Eye (tissue), 1 donor: Measurements from ENCODE around the gene PARD3B.

Source experiments
- DNase-seq: peaks from one replicate; pipeline ENCODE4 v3.0.0-alpha.2; 2015

The PARD3B gene

DNA sequence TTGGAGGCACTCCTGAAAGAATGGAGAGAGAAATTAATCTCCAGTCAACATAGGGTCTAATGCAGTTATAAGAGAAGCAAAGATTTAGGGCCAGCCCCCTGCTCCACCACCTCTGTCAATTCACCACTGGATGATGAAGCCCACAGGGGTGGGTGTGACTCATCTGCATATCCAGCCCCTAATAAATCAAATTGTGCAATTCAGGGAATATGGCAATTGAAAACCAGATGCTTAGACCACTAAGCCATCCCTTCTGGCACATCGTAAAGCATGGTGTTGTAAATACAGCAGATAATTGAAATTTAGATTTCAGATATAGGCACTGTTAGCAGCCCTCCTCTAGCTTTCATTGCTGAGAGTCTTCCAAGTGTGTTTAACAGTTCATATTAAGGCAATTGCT is 541.4 kb downstream of the PARD3B start:
- DNase-seq: no peak

DNA sequence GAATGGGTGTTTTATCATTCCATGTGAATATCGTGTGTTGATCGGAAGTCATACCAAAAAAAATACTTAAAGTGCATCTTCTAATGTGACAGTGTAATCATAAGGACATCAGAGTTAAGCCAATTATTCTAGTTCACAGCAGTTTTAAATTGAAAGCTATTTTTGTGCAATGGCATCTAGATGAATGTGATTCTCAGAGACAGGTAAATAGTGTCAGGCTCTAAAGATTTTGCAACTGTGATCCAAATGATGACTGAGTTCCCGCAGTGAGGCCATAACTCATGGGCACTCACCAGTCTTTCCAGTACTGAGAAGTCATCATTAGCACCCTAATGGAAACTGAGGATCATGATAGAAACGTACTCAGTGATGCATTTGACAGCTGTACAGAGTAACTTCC is 542.6 kb downstream of the PARD3B start:
- no peak for DNase-seq

DNA sequence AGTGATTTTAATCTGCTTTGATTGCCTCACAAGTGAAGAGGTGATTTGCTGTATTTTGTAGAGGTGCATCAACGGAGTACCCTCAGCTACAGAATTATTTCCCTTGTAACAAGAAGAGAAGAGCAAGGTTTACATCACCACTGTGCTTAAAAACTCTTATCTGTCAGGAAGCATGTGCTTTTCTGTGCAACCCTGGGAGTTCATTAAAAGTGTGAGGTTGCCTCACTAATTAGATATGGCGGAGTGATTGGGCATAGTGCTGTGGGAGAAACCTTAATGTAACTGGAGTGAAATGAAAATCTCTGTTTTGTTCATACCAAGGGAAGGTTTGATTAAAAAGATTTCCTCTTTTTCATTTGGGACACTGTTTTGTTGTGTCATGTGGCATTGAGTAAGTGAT is 544.7 kb downstream of the PARD3B start:
- DNase-seq: no peak

DNA sequence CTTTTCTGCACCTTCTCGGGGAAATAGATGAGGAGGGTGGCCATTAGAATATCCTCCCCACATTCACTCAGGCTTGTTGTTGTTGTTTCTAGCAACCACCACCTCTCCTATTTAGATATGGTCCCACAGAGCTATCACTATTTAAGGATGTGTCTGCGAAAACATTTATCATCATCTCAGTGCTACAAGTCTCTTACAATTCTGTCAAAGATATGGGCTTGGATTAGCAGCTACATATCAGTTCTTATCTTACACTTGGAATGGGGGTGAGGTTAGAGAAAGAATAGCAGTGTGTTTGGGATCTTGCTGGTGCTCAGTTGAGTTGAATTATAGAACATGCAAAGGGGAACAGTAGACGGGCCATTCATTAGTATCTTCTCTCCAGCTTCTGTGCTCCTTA is 546.1 kb downstream of the PARD3B start:
- DNase-seq: no peak

DNA sequence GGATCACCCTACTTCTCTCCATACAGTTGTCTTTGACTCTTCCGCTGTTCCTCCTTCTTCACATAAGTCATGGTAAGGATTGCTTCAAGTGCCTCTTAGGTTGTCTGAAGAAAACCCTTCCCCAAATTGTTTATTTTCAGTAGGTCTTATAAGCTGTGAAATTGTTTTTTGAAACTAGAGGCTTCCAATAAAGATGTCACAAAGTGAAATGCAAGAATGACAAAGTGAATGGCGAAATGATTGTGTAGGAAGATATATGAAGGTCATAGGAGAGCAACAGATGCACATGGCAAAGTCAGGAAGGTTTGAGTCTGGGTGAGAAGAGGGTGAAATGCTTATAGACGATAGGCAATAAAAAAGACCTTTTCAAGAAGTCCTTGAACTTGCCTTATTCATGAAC is 548.8 kb downstream of the PARD3B start:
- DNase-seq: no peak

DNA sequence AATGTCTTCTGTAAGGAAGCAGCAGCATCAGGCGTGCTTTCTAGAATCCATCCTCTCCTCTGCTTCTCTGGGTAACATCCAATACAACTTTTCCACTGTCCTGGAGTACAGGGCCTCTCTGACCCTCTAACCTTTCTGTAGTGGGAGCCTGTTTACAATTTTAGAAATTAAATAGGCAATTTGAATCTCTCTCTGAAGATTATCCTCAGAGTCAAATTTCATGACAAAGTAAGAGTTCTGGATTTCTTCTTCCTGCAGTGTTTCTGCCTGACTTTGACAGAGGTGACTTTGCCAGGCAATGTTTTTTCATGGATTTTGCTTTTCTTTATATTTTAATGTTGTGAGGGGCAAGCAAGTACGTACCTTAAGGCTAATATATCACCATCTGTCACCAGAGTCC is 558.4 kb downstream of the PARD3B start:
- DNase-seq: no peak

DNA sequence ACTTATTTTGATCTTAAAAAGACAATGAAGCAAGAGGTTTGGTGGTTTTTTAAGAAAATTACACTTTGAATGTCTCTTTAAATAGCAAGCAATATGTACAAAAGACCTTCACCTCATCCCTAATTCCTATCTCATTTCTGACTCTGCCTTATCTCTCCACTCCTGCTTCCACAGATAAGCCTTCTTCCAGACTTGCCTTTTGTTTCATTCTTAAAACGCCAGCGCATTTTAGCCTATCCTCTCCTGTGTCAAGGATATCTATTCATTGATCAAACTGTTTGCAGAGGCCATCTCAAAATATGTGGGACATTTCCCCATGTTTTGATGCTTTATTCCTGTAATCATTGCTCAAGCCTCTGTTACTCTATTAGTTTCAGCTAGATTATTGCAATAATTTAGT is 562.5 kb downstream of the PARD3B start:
- DNase-seq: no peak

DNA sequence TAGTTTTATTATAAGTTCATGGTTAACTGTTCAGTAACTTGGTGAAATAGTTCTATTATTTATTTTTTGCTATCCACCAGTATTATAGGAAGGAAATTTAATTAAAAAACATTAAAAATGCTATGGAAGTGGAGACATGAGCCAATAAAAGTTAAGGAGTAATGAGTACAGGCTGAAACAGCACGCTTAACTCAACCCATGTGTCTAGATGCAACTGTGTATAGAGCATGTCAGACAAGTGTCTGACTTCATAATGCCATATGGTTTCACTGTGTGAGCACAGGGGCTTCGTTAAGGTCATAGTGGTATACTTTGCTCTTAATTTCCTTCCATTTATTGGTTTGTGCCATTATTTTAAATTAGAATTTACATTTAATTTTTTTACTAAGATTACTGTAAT is 570.2 kb downstream of the PARD3B start:
- DNase-seq: peak; percentile 72

DNA sequence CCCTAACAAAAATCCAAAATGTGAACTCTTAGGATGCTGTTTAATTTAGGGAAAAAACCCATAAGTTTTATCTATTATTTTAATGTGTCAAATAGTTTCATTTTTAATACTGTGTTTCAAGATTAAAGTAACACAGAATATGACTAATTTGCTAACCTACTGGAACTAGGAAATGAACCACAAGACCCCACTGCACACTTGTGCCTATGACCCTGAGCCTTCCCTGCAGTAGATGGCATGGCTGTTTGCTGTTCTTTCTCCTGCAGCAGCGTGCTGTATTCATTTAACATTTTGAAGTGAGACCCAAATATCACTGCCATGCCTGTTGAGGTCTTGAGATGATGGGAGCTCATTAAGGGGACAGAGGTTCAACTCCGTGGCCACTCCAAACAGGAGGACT is 571.9 kb downstream of the PARD3B start:
- DNase-seq: no peak

DNA sequence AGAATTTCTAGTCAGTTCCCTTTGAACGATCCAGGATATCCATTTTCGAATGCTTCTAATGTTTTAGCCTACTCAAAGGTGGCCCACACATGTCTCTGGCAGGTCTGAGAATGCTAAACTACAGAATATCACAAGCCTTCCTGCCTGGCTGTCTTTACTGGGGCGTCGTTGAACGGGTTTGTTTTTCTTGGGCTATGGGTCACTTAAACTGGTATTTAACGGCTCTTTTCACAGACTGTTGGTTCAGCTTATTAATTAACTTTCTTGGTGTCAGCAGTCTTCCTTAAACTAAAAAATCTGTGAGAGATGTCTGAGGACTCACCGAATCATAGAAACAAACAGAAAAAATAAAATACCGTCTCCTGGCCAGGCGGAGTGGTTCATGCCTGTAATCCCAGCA is 573.9 kb downstream of the PARD3B start:
- DNase-seq: no peak

DNA sequence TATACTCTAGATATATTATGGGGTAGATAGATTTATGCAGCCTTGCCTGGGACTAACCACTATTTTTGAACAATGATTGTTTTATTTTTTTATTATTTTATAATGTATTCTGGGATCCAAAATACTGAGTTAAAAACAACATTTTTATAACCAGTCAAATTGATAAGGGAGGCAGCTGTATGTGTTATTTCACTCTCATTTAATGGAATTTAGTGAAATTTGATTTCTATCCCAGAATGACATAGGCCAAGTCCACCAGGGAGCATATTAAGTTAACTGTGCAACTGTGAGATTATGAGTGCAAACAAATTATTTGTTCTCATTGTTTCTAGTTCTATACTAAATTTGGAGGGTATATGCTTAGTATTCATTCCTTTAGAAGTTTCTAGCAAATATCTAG is 583.5 kb downstream of the PARD3B start:
- DNase-seq: no peak

DNA sequence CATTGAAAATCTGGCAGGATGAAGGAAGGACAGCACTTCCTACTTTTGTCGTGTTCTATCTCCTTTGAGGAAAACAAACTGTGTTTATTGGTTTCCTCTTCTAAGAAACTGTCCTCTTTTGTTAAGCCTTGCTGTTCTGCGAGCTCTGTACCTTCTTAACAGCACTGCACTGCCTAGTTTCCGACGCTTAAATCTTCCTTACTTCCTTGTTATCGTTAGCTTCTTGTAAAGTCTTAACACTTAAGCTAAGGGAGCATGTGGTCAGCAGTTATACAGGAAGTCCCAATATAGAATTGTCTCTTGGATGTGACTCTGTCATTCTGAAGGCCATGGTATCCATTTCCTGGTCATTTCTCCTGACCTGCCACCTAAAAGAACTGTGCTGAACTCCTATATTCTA is 584.3 kb downstream of the PARD3B start:
- DNase-seq: no peak

DNA sequence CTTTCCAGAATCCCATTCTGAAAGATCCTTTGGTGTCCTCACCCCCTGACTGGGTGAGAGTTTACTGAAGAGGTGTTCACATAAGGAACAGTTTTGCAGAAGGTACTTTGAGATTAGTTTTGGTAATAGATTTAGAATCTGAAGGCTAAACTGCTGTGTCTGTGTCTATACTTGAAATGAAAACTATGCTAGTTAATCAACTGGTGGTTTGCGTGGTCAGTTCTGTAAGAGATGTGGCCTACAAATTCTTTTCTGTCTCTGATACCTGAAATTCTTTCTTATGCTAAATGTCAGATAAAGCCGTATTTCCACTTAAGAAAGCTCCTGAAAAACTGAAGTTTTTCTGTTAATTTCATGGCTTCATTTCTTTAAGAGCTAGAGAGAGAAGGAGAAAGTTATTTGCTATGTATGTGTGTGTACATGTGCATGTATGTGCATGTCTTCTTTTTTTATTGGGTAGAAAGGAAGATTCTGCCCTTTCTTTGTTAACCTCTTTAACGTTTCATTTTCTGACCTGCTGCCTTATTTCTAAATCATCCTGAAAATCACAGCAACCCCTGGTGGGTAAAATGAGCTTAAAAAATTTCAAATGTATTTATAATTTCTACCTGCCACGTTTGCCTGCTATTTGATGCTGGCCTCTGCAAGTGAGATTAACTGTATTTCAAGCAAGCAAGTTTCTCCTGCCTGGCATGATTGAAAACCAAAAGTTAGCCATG is 585.0 kb downstream of the PARD3B start:
- DNase-seq: no peak

DNA sequence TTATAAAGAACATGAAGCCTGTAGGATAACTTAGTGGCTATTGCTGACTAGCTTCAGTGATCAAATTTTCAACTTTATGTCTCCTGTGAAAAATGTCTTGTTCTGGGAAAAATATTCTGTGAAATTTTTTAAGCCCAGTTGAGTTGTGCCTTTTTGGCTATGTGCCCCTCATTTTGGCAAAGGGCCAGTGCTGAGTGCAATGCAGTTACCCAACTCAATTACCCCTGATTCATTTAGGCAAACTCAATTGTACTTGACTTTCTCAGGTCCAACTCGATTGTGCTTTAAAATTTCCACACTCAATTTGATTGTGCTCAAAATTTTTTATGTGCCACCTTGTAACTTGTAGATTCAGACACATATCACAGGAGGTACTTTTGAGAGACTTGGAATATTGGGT is 588.3 kb downstream of the PARD3B start:
- no peak for DNase-seq

DNA sequence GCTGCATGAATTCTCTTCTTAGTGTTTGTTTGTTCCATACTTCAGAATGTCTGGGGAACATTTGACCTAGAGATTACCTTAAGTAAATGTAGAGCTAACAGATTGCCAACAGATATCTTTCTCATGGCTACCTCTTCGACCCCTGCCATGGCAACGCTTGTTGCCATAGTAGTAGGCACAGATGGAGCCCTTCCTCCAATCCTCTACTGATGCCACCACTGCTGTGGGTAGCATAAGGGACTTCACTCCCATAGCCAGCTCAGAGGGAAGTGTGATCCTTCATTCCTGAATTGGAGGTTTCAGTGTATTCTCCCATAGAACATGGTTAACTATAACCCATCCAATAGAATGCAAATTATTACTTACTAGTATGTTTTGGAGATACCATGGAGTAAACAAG is 593.5 kb downstream of the PARD3B start:
- no peak for DNase-seq

DNA sequence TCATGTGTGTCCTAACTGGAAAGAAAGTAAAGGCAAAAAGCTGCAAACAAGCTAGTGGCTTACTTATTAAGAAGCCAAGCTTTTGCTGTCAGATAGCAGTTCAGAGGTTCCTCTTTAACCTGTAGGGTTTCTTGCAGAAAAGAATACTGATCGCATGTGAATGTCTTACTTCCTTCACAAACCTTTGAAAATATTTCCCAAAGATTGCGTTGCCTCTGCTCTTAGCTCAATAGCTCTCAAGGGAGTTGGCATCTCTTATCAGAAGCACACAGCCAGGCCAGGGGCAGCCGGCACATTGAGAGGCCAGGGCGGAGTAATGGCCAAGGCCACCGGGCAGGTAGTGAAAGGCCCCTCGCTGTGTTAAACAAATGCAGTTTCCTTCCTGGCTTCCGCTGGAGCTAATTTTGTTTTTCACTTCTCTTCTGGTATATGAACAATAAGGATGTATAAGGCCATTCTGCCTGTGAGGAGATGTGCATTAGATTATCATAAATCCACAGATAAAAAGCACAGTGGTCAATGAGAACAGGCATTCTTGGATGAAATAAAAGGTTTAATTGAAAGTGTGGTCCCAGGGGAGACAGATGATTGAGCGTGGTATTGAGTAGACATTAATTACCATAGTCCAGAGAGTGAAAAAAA is 594.7 kb downstream of the PARD3B start:
- DNase-seq: no peak

DNA sequence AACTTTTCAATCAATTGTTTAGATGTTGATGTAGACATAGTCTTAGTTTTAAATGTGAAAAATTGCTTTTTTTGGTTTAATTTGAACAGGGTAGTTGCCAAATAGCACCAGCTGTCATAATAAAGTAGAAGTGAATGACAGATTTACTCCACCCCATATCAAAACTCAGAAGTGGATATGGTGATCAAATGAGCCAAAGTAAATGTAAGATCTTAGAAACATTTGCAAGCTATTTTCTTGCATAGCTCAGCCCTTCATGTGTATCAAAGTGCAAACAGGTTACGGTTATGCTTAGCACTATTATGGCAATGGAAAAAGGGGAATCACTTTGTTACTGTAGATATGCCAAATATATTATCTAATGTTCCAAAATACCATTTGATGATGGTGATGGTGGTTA is 596.1 kb downstream of the PARD3B start:
- DNase-seq: no peak

DNA sequence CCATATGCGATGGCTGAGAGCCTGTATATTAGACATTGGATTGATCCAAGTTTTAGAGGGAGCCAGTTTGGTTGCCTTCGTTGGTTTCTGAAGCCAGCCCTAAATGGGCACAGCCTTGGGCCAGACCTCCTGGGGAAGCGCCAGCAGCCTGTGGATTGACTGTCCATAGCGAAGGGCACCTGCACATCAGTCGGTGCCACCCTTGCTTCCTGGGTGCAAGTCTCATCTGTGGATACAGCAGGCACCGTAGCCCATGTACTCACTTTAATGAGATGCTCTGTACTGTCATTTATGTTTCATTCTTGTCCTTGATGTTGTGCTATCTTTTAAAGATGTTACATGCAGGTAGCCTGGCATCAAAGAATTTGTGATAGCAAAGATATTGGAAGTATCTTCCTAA is 600.6 kb downstream of the PARD3B start:
- no peak for DNase-seq

DNA sequence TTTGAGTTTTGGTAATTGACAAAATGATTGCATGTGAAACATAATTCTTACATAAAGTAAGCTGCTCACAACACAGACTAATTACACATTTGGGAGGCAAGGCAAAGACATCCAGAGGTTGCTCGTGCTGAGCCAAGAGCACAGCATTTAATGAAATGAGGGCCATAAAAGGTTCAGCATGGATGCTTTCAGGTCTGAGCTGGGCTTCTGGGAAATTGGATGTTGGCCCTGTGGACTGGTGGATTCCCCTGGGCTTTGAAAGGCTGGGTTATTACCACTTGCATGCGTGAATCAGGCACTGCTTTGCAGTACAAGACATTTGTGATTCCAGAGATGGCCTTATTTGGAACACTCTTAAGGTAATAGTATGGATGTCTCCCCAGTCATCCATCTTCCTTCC is 603.5 kb downstream of the PARD3B start:
- peak; percentile 19 for DNase-seq

DNA sequence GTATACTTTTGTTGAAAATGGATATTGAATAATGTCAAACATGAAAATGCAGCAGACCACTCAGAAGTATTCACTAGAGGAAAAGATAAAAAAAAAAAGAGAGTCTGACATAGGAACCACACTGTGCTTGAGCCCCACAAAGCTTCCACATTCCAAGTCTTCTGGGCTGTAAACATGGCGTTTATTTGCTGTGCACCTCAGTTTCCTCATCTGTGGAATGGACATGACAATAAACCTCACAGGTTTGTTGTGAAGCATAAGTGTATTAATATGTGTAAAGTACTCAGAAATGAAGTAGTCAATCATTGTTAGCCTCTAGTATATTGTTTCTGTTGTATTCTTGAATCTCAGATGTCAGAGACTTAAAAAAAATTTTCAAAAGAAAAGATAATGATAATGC is 611.2 kb downstream of the PARD3B start:
- DNase-seq: no peak

DNA sequence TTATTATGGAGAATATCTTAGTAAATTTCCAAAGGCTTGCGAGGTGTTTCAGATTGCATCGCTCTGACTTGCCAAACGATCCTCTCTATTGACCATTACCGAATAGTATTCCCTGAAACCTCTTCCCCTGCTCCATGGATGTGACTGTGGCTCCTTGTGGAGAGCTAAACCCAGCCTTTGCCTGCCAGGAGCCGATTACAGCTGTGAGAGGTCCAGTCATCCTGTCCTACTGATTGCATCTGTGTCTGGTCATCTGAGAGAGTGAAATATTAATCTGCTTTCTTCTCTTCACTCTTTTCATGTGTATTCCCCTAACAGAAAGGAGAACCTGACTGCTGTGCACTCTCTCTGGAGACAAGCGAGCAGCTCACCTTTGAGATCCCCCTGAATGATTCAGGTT is 613.1 kb downstream of the PARD3B start:
- no peak for DNase-seq

DNA sequence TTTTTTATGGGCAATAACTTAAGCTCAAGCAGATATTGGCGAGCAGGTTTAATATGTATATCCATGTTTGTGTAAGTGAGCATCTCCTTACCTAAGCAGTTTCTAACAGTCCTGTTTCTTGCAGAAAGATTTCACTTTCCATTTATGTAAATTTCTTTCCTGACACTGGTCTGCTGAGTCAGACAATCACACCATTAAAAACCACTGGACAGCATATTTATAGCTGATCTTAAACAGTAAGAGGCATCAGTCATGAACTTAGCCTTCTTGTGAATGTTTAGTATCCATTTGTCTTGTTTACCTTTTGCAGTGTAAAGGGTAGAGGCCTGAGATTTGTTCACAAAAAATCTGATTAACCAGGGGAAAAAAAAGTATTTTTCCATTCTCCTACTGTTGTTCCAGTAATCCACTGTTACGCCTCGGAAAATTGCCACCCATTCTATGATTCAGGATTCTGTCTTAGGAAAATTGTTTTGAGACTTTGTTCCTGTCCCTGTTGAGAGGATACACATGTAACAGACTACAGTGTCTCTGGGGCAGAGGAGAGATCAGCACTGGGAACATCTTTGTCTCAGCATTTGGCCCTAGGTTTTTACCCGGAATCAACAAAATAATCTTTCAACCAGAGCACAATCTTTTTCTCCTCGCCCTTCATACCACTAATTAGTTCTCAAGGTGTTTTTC is 616.0 kb downstream of the PARD3B start:
- no peak for DNase-seq

DNA sequence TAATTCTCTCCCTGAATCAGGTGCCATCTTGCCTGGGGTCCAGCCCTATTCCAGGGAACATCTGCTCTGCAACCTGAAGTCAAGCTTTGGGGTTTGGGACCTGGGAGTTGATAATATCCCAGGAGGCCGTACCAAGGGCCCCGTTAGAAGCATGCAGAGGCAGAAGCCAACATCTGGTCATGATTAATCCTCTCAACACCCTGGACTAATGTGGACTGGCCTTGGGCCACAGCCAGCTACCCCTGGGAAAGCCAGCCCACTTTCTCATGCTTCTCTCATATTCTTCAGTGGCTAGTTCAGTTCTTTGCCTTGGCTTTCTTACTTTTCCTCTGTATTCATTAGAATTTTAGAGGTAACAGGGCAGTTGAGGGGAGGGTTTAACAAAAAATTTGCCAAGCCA is 621.5 kb downstream of the PARD3B start:
- DNase-seq: no peak

DNA sequence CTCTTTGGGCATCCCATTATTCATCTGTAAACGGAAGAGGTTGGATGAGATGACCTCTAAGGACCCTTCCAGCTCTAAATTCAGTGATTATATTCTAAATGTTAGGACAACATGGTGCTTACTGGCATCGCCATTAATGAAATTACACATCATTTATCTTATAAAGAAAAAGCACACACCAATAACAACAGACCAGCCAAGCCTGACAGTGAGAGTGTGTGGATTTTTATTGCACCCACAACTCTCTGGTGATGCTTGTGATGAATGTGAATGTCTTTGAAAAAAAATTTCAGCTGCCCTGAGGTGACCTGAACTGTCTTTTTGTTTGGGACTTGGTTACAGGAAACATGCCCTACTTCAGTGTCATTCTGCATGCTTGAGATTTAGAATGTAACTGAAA is 623.7 kb downstream of the PARD3B start:
- no peak for DNase-seq

DNA sequence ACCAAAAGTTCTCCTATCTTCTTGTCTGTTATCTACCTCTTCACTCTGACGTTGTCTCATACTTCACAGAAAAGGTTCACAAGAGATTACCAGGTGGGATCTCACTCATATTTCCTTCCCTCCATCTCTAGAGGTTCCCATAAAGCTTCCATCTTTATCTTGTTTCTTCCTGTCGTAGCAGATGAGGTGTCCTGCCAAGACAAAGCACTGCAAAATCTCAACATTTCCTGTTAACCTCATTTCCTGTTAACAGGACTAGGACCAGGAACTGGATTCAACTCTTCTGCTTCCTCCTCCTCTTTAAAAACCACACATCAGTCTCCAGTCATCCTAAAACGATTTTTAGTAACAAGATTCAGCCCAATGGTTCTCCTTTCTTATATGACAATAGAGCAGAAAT is 624.2 kb downstream of the PARD3B start:
- no peak for DNase-seq
